ENCODE data around the gene SCN2A.
"Not testable (repeated sequence)": the region's sequence is repeated elsewhere in the genome, so short reads cannot be mapped to it uniquely, and the experiment has no call there.

SCN2A gene

DNA sequence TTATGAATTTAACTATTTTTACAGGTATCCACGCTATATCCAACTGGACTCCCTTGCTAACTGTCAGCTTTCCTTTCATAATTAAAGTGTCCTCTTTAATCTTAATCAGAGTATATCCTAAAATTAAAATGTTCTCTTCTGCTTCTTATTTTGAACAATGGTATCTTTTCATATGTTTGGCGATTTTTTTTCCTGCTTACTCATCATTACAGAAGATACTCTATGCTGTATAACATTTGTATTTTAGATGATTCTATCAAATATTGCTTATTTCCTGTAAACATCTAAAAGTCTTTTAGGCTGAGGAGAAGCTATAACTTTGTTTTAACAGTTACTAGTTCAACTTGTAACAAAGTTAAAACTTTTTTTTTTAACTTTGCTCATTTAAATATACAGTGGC, 17.4 kb downstream of the SCN2A start:
- DNase-seq, result no peak

DNA sequence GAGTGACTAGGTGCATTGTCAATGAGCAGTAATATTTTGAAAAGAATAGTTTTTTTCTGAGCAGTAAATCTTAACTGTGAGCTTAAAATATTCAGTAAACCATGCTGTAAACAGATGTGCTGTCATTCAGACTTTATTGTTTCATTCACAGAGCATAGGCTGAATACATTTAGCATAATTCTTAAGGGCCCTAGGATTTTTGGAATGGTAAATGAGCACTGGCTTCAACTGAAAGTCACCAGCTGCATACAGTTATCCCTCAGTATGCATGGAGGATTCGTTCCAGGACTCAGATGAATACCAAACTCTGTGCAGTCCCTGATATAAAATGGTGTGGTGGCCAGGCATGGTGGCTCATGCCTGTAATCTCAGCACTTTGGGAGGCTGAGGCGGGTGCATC, 21.1 kb downstream of the SCN2A start:
- not testable (repeated sequence) for DNase-seq

DNA sequence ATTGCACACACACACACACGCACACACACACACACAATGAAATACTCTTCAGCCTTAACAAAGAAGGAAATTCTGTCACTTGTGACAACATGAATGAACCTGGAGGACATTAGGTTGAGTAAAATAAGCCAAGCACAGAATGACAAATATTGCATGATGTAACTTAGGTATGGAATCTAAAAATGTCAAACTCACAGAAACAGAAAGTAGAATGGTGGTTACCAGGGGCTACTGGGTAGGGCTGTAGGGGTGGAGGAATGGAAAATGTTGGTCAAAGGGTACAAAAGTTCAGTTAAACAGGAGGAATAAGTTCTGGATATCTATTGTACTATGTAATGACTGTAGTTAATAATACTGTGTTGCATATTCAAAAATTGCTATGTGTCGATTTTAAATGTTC, 29.5 kb downstream of the SCN2A start:
- DNase-seq, result no peak

DNA sequence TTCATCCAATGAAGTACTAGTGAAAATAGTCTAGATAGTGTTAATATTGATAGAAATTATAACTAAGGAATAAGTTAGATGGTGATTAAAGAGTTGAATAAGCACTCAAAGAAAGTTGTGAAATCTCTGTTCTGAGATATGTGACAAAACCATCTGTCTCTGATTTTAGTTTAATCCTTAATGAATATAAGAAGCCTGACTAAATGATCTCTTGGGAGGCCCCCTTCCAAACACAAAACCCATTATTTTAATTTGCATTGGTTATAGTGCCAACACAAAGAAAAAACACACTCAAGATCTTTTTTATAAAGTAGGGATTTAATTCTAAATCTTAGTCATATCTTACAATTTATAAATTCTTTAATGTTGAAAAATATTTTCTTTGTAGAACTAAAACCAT, 34.0 kb downstream of the SCN2A start:
- DNase-seq, result no peak

DNA sequence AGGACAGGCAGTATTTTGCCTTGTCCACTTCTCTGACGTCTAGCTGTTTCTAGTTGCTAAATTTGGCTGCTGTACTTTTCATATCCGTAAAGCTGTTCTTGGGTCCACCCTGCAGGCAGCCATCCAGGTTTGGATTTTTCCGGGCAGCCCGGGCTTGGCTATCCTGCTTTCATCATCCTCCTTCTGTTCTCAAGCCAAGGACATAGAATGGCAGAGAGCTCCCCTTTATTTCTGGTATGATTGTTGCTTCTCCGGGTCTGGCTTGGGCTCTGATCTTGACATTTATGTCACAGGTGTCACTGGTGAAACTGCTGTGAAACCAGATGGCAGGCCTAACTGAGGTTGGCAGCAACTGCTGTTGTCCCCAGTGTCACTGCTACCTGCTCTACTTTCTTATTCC, 35.5 kb downstream of the SCN2A start:
- no peak for DNase-seq

DNA sequence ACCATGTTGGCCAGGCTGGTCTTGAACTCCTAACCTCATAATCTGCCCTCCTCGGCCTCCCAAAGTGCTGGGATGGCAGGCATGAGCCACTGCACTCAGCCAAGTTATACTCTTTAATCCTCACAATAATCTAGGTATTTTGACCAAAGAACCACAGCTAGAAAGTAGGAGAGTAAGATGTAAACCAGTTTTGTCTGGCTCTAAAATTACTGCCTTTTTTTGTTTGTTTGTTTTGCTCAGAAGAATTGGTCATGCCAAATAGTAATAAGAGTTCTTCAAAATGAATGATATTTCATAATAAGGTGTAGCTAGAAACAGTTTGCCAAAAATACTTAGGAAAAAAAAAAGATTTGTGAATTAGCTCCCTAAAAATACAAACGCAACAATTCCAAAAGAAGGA, 36.7 kb downstream of the SCN2A start:
- DNase-seq, result no peak

DNA sequence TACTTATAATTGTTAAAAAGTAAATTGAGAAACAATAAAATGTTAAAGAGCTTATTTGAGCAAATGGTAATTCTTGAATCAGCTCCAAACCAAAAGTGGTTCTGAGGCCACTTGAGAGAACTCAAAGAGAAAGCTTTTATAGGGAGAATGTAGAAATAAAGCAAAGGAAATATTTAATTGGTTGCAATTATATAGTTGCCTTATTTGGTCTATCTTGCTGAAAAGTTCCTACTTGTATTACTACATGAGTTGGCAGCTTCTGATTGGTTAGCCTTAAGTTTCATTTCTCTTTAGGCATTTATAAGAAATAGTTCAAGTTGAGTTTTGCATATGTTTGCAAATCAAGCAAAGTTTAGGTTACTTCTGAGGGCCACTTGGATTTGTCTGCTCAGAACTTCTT, 38.1 kb downstream of the SCN2A start:
- no peak for DNase-seq

DNA sequence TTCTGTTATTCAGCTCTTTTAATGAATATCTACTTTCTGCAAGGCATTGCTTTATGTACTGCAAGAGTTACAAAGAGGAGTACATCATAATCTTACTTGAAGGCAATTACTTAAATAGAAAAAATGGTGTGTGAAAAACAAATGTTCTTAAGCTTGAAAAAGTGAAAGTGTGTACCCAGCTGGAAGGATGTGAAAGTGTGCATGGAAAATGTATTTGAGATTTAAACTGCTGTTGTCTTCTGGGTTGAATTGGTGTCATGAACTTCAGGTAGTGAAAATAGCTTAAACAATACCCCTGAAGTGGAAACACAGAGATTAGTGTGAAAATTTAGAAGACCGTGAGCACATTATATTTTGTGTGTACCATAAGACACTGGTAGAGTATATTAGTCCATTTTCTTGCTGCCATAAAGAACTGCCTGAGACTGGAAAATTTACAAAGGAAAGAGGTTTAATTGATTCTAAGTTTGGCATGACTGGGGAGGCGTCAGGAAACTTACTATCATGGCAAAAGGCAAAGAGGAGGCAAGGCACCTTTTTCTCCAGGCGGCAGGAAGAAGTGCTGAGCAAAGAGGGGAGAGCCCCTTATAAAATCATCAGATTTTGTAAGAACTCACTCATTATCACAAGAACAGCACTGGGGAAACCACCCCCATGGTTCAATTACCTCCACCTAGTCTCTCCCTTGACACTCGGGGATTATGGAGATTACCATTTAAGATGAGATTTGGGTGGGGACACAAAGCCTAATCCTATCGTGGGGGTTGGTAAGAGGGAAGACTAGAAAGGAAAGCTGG, 38.8 kb downstream of the SCN2A start:
- DNase-seq, result no peak

DNA sequence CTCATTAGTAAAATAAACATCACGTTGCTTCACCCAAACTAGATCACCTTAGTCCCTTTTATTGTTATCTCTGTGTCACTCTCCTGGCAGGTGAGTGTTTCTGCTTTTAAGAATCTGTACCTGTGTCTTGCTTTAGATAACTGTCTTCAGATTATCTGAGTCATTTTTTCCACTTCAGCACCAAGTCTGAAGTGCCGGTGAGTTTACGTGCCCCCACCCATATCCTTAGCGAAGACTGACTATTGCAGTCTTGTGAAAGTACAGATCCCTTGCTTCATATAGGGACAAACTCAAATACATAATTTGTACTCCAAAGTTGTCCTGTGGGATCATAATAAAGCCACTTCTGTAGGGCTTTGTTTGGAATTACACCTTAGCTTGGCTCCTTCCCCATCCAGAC, 41.1 kb downstream of the SCN2A start:
- no peak for DNase-seq

DNA sequence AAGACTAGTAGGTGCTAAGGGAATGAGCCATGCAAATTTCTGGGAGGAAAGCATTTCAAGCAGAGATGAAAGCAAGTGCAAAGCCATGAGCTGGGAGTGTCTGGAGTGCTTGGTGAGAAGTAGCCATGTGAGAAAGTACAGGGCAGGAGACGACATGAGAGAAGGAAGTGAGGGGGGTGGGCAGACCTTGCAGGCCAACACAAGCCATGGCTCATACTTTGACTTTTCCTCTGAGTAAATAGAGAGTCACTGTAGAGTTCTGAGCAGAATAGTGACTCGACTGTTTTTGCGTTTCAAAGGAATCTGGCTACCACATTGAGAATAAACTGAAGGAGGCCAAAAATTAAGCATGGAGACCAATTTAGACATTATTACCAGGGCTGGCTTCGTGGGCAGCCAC, 42.2 kb downstream of the SCN2A start:
- no peak for DNase-seq

DNA sequence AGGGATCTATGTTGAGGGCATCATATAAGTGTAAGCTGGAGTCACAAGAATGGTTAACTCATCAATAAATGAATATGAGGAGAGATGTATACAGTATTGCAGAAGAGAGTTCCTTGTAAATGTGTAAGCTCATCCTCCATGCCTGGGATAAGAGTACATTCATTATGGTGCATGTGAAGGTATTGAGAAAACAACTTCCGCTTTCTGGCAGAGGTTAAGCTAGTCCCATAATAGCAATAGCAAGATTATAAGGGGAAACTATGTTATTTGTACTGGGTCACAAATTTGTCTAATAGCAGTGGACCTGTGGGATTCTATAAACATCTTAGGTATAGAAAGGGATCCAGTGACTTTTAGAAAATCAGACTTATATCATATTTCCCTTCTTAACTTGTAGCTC, 44.1 kb downstream of the SCN2A start:
- DNase-seq, result no peak

DNA sequence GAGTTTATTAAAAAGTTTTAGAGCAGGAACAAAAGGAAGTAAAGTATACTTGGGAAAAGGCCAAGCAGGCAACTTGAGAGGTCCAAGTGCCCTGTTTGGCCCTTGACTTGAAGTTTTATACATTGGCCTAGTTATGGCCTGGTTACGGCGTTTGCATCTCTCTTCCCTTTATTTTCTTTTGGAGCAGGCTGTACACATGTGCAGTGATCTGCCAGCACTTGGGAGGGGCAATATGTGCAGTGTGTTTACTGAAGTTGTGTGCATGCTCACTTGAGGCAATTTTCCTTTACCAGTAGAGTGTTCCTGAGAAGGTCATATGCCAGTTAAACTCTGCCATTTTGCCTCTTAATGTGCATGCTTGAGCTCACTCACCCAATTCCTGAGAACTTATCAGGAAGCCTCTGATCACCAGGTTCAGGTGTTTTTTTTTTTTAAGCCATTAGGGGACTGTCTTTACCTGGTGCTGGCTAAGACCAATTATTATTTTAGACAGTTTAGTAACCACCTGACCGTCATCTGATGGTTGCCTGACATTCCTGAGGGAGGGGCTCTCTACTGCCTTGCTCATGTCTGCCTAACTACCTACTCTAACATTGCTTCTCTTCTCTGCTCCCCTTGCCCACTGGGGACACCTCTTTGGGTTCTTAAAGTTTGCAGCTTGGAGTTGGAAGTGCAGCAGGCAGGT, 48.0 kb downstream of the SCN2A start:
- no peak for DNase-seq

DNA sequence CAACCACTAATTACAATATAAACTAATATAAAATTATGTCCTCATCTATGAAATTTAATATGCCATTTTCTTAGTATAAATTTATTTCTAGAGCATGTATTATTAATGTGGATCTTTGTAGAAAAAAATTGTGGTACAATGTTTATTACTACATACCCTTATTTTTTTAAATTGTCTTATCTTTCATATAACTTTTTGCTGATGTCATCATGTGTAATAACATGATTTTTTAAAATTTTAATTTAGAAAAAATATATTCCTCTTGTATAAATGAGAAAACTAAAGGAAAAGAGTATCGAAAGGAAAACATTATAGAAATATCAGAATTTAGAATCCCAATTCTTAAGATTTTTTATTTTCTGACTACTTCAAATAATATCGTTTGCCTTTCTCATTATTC, 49.9 kb downstream of the SCN2A start:
- no peak for DNase-seq

DNA sequence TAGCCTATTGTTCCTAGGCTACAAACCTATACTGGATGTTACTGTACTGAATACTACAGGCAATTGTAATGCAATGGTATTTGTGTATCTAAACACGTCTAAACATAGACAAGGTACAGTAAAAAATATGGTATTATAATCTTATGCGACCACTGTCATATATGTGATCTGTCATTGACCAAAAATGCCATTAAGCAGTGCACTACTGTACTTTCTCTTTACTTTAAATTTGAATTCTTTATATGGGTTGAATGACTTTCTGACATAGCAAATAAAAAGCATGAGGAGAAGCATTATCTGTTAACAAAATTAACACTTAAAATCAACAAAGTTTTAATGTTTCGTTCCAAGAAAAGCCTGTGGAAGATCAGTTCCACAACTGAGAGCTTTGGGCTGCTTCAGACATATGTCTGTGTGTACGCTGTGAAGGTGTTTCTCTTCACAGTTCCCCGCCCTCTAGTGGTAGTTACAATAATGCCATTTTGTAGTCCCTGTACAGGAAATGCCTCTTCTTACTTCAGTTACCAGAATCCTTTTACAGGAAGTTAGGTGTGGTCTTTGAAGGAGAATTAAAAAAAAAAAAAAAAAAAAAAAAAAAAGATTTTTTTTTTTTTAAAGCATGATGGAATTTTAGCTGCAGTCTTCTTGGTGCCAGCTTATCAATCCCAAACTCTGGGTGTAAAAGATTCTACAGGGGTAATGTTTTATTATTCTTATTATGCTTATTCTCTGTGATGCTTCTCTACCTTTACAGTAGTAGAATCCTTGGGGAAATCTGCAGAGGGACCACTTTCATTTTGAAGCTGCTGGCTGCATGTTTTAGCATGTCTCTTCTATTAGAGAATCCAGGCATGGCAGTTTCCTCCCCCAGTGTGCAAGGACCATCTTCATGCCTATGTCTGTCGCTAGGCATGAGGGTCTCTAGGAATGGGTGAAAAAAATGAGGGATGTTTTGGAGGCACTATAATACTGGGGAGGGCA, 54.5 kb downstream of the SCN2A start:
- DNase-seq, result peak; percentile 95

DNA sequence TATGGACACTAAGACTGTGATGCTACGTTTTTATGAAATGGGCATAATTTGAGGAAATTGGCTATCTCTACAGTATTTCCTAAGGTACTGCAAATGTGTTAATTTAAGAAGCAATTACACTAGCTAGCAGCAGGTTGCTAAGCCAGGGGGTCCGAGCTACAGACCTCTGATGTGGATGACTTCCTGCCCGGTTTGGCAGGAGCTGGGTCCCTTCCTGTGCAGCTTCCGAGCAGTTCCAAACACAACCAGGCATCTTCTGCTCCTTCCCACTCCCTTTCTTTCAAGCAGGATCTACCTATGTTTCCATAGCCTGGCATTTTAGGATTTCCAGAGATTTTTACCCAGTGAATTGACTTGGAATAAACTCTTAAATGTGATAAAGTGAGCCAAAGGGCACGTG, 55.7 kb downstream of the SCN2A start:
- DNase-seq, result no peak

DNA sequence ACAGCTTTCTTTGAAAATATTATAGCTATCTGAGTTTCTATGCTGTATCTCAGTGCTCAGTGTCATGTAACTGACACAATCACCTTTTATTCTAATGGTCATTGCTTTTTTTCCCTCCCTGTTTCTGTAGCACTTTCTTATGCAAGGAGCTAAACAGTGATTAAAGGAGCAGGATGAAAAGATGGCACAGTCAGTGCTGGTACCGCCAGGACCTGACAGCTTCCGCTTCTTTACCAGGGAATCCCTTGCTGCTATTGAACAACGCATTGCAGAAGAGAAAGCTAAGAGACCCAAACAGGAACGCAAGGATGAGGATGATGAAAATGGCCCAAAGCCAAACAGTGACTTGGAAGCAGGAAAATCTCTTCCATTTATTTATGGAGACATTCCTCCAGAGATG, 56.4 kb downstream of the SCN2A start:
- DNase-seq, result no peak

DNA sequence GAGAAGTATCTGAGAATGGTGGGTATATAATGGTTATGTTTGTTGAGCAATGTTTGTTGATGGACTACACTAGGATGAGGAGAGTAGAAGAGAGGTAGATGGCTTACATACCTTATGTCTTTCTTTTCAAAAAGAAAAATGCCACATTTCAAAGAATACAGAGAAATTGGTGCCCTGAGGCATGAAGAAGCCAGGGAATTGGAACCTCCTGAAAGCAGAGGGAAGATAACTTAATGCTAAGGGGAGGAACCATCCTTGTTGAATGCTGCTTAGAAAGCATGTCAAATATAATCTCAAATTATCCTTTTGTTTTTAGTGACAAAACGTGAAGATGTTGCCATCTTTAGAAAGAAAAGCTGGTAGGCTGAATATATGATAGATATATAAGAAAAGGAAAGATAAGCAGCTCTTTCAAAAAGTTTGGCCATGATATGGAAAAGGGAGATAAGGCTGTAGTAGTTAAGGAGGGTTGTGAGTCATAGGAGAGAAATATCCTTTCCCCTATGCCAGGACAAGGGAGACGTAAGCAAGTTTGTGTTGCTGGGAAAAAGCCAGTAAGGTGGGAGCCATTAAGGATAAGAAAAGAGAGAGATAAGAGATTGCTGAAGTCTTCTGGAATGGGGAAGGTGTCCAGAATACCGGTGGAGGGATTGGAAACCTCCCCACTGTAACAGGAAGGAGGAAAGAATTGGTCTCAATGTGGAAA, 66.3 kb downstream of the SCN2A start:
- DNase-seq, result no peak

DNA sequence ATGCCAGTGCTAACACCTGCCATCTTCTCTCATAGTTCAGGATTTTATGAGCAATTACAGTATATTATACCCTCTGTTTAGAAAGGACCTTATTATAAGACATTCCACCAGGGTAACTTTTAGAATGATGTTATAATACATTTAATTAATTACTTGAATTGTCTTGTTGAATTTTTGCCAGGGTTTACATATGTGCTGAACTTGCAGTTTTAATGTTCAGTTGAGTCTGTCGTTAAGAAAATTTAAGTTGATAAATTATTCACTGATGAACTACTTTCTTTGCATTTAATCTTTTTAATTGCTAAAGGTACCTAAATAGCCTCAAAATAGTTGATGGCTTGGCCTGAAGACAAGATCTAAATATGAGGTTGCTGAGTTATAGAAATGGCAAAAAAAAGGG, 68.1 kb downstream of the SCN2A start:
- no peak for DNase-seq

DNA sequence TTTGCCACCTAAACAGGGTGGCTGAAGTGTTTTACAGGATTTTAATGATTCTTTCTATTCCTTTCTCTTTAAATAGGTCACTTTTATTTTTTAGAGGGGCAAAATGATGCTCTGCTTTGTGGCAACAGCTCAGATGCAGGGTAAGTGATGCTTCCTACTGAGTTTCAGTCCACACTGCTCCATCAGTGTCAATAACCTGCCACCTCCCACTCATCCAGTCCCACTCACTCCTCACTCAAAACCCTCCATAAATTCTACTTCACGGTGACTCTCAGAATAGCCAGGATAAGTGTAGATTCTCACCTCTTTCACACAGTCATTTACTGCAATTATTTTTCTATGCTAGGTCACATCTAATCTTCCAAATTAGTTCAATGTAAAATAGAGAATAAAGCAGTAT, 72.7 kb downstream of the SCN2A start:
- no peak for DNase-seq

DNA sequence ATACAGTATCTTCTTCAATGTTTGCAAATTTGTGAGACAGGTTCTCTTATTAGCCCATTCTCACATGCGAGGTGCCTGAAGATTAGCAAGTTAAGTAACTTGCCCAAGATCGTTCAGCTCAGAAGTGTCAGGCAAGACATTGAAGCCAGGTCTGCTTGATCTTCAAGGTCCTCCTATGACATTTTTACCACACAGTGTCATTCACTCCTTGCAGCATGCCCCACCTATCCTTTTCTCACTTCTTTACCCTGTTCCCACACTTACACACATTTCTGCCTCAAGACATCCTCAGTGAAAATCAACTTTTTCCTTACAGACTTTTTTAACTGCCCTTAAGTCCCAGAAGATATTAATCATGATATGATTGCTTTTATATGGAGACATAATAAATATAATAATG, 73.8 kb downstream of the SCN2A start:
- no peak for DNase-seq

DNA sequence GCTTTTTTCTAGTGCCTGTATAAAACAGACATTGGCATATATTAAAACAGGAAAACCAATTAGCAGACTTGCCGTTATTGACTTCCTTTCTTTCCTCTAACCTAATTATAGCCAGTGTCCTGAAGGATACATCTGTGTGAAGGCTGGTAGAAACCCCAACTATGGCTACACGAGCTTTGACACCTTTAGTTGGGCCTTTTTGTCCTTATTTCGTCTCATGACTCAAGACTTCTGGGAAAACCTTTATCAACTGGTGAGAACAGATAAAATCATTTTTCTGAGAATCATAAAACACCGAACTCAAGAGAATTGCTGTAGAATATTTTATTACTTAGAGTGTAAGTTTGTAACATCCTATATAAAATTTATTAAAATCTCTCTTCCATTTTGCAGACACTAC, 74.3 kb downstream of the SCN2A start:
- peak; percentile 43 for DNase-seq

DNA sequence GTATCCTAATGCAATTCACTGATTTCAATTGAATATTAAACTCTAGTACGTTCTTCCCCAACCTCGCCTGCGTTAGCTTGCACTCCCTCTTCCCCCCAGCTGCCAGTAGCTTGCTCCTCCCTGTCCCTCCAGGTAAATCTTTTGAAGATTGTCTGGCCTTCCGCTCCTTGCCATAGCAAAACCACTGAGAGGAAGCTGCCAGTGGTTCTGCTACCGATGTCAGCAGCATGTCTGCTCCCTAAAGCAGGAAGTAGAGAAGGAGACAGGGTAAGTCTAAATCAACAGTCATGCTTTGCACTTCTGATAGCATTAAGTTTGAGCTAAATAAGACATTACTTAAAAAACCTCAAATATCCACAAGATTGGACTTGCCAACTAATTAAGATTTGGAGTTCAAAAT, 89.1 kb downstream of the SCN2A start:
- DNase-seq, result peak; percentile 17

DNA sequence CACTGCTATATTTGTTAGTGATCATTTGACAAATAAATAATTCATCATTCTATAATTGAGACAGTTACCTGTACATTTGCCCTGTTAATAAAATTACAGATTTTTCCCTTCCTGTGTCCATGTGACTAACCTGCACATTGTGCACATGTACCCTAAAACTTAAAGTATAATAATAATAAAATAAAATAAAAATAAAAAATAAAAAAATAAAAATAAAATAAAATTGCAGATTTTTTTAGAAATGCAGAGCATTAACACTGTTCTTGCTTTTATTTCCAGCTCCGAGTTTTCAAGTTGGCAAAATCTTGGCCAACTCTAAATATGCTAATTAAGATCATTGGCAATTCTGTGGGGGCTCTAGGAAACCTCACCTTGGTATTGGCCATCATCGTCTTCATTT, 105.1 kb downstream of the SCN2A start:
- not testable (repeated sequence) for DNase-seq

Data from hematopoietic multipotent progenitor cell treated with erythropoietin and hydrocortisone succinate and interleukin-3 and kit ligand, for 6 days (in vitro differentiated cells).